SK-MEL-5 (cell line): Measurements from ENCODE around the gene TUBGCP5. TPM values are rescaled to one million over a fixed set of nuclear protein-coding genes. Genes with fewer than 3 reads are reported as not detected.

Source experiments
- total RNA-seq: library from RNA; depleted of rRNA; stranded (reverse); fragments of >200 nt; shearing (Covaris generic); gene quantifications from 2 replicates; pipeline ENCODE4 v1.2.3, GENCODE V29; 2014; rRNA removed

TUBGCP5 gene
- total RNA-seq, 1 experiment from 2014 or later: 22.9 TPM

Other genes with a start within 250 kb of the TUBGCP5 start
- 130 and 131 TPM in 2 replicates for gene NIPA2, start 200.9 kb downstream of the TUBGCP5 start, total RNA-seq
- 83.3 and 92.3 TPM in 2 replicates for gene CYFIP1, start 59.2 kb downstream of the TUBGCP5 start, total RNA-seq
- gene GOLGA6L1, start 97.3 kb upstream of the TUBGCP5 start, total RNA-seq: not detected in 2 replicates